ENCODE results near the gene MRPL10.

The MRPL10 gene

GRCh38 chr17:47857551-47858455, 26.5 kb upstream of the MRPL10 start:
- no peak for DNase-seq (ENCODE audit: low read depth)

GRCh38 chr17:47856830-47857229, 25.5 kb upstream of the MRPL10 start:
- no peak for DNase-seq (ENCODE audit: low read depth)

GRCh38 chr17:47855737-47856136, 24.4 kb upstream of the MRPL10 start:
- no peak for DNase-seq (ENCODE audit: low read depth)

GRCh38 chr17:47853616-47854015, 22.3 kb upstream of the MRPL10 start:
- no peak for DNase-seq (ENCODE audit: low read depth)

- no peak for DNase-seq (ENCODE audit: low read depth)
Measured at GRCh38 chr17:47852113-47852949, 21.0 kb upstream of the MRPL10 start.

GRCh38 chr17:47851764-47852112, 20.4 kb upstream of the MRPL10 start:
- no peak for DNase-seq (ENCODE audit: low read depth)

GRCh38 chr17:47850692-47851573, 19.6 kb upstream of the MRPL10 start, which contains the start of gene SP6:
SP6 (minus strand) TSS chr17:47851163; CDS start chr17:47848429, 2,734 bp downstream.
- DNase-seq (ENCODE audit: low read depth) = peak; percentile 56

GRCh38 chr17:47850373-47850691, 19.0 kb upstream of the MRPL10 start:
- no peak for DNase-seq (ENCODE audit: low read depth)

- DNase-seq (ENCODE audit: low read depth) = no peak
Measured at GRCh38 chr17:47848198-47848513, 16.8 kb upstream of the MRPL10 start.

GRCh38 chr17:47847341-47848197, 16.2 kb upstream of the MRPL10 start:
- no peak for DNase-seq (ENCODE audit: low read depth)

- DNase-seq (ENCODE audit: low read depth) = no peak
Measured at GRCh38 chr17:47846716-47847340, 15.5 kb upstream of the MRPL10 start.

GRCh38 chr17:47845716-47846075, 14.4 kb upstream of the MRPL10 start:
- no peak for DNase-seq (ENCODE audit: low read depth)

GRCh38 chr17:47844814-47845715, 13.7 kb upstream of the MRPL10 start:
- no peak for DNase-seq (ENCODE audit: low read depth)

GRCh38 chr17:47844227-47844626, 12.9 kb upstream of the MRPL10 start:
- no peak for DNase-seq (ENCODE audit: low read depth)

- no peak for DNase-seq (ENCODE audit: low read depth)
Measured at GRCh38 chr17:47843391-47843730, 12.0 kb upstream of the MRPL10 start.

- DNase-seq (ENCODE audit: low read depth) = no peak
Measured at GRCh38 chr17:47841488-47842291, 10.3 kb upstream of the MRPL10 start.

GRCh38 chr17:47840742-47841487, 9.6 kb upstream of the MRPL10 start, which contains the start of gene SCRN2:
SCRN2 (minus strand) TSS chr17:47841273; CDS start chr17:47840843, 430 bp downstream.
- DNase-seq (ENCODE audit: low read depth) = peak; percentile 81

- DNase-seq (ENCODE audit: low read depth) = no peak
Measured at GRCh38 chr17:47840001-47840741, 8.8 kb upstream of the MRPL10 start.

Measured in activated gamma-delta T cell treated with anti-CD3 and anti-CD28 coated beads, Interleukin-2, amount 50 U/mL, for 16 hours (primary cell).